Pons (tissue), 1 donor: ENCODE results near the gene VENTX.

Source experiments
- DNase-seq: peaks from one replicate; pipeline ENCODE4 v3.0.0-alpha.2; 2016; ENCODE audit warnings: low spot score

Gene VENTX

DNA sequence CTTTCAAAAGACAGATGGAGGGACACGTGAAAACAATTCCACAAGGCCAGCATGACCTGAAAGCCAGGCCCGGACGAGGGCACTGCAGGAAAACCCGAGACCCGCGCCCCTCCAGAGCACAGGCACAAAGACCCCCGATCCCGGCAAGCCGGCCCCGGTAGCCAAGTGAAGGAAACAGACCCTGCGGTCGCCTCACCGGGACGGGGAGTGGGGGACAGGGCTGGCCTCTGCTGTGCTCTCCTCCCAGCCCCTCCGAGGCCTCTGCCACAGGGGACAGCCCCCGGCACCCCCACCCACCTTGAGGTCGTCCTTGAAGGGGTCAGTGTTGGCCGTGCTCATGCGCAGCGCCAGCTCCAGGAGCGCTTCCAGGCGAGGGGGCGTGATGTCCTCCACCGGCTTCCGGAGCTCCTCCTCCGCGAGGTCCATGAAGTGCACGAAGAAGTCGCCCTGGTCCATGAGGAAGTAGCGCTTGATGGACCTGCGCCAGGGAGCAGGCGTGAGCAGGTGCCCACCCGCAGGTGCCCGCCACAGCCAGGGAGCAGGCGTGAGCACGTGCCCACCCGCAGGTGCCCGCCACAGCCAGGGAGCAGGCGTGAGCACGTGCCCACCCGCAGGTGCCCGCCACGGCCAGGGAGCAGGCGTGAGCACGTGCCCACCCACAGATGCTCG, 50.3 kb downstream of the VENTX start:
- DNase-seq = no peak

DNA sequence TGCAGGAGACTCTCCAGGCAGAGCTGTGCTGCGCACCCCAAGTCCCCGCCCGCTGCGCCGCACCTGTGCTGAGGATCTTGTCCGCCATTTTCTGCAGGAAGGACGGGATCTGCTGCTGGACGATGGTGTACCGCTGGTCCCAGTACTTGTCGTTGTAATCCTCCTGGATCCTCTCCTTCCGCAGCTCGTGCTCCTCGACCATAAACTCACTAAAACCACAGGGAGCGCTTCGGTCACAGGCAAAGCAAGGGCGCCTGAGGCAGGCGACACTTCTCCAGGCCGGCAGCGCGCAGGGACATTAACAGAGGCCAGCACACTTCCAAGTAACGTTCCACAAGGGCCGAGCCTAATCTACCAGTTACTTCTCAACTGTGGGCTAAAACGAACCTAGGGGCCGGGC, 52.1 kb downstream of the VENTX start:
- DNase-seq = no peak
